Breast epithelium (tissue), 4 donors: ENCODE measurements around the gene CD28. TPM values are rescaled to one million over a fixed set of nuclear protein-coding genes. Genes with fewer than 3 reads are reported as not detected.

Source experiments
- DNase-seq, 2 donors: peaks; one replicate each; pipeline ENCODE4 v3.0.0-alpha.2; 2019; ENCODE audit warnings: low spot score in 2 of 2
- H3K27ac ChIP-seq, 2 donors: fragments of 200-600 bp; sonication (generic) in 1 of 2; one replicate each; pipeline ENCODE4 v1.5.1; 2016 to 2019; ENCODE audit warnings: mild to moderate bottlenecking in 1 of 2
- H3K27me3 ChIP-seq, 2 donors: fragments of 200-600 bp; sonication (generic) in 1 of 2; one replicate each; pipeline versions ENCODE4 v1.5.1 to v1.6.0; 2017 to 2019; ENCODE audit warnings: control low read depth in 1 of 2, mild to moderate bottlenecking in 1 of 2
- H3K36me3 ChIP-seq: fragments of 200-600 bp; one replicate; pipeline ENCODE4 v1.5.1; 2019
- H3K4me1 ChIP-seq, 2 donors: fragments of 200-600 bp; sonication (generic); one replicate each; pipeline ENCODE4 v1.5.1; 2016 to 2019; ENCODE audit warnings: control low read depth in 1 of 2
- H3K4me3 ChIP-seq, 3 donors: fragments of 200-600 bp; sonication (generic); 1 replicate in 2 of 3; 2 replicates in 1 of 3; pipeline ENCODE4 v1.5.1; 2016 to 2019; ENCODE audit warnings: mild to moderate bottlenecking in 3 of 3, moderate library complexity in 2 of 3
- H3K9me3 ChIP-seq, 2 donors: fragments of 200-600 bp; sonication (generic) in 1 of 2; one replicate each; pipeline ENCODE4 v1.5.1; 2016 to 2019; ENCODE audit warnings: control low read depth in 1 of 2
- POLR2A ChIP-seq: fragments of 450-650 bp; IDR thresholded peaks from one replicate; pipeline ENCODE4 v1.6.1; 2016; ENCODE audit warnings: antibody characterized with exemption, mild to moderate bottlenecking, moderate library complexity
- POLR2AphosphoS5 ChIP-seq, 3 donors: sonication (generic); formaldehyde crosslinking; IDR thresholded peaks; one replicate each; pipeline ENCODE4 v1.6.1; 2017; ENCODE audit warnings: antibody characterized with exemption in 3 of 3
- intact Hi-C: fragments of 100-400 bp; cut with DNase I; formaldehyde crosslinking; loops from one replicate; pipeline ENCODE4 v1.15.1; 2023; ENCODE audit warnings: low total_unique reads
- total RNA-seq, 3 donors: library from RNA; depleted of rRNA; stranded (reverse); fragments of >200 nt; gene quantifications; one replicate each; pipeline ENCODE4 v1.1.0, GENCODE V29; 2016
- TF ChIP-seq, protein P1 (sequence below), 3 donors: fragments of 450-650 bp; IDR thresholded peaks; one replicate each; pipeline ENCODE4 v1.5.1; 2016 to 2017; ENCODE audit warnings: antibody characterized with exemption in 3 of 3, mild to moderate bottlenecking in 3 of 3, moderate library complexity in 3 of 3

Gene CD28
- total RNA-seq, 3 donors from 2014 or later: 2.2 to 4.2 (median 2.9) TPM

DNA sequence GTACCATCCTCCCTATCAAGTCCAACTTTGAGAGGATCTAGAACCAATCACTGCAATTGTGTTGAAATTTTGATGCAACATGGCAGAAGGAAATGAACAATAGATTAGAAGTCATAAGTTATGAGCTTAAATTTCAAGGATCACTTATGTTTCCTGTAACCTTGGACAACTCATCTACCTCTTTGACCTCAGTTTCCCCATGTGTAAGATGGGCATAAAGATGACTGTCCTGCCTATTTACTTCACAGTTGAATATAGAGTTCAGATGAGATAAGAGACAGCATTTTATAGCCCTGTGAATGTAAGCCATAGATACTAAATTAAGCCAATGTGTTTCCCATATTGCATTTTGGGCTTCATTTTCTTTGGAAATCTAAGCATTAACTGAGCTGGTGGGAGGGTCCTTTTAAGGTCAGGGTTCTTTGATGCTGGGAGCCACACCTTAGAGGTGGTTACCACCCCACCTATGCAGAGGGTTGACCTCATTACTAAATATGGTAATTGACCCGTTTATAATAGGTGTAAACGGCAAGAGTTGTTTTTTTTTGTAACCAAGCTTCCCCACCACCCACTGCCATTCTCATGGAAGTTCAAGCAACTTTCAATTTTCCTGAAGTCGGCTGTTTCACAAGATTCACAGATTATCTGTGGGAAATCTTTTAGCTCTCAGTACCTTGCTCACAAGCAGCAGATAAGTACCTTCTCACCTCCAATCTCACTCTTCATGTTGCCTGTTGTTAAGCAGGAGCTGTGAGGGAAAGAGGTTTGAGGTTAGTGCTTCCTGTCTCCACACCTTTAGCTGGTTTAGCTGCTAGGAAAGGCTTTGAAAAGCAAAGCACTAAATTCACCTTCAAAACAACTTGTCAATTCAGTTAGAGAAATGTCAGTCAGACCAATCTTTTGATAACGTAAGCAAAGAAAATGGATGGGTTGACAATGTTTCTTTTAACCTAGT lies 13.3 kb downstream of the CD28 start:
- DNase-seq: no peak
- Histone ChIP-seq H3K4me3 (no peak overlapping the region), H3K9me3 (no peaks in the 10 kb centered on the region), H3K27ac (no peak overlapping the region), H3K27me3 (no peaks in the 10 kb centered on the region), H3K36me3 (no peaks in the 10 kb centered on the region), H3K4me1 (no peaks in the 10 kb centered on the region)
- TF ChIP-seq POLR2AphosphoS5 (IDR thresholded peaks at IDR 0.05) (no peak), POLR2A (no peak)
- TF ChIP-seq, protein P1, sequence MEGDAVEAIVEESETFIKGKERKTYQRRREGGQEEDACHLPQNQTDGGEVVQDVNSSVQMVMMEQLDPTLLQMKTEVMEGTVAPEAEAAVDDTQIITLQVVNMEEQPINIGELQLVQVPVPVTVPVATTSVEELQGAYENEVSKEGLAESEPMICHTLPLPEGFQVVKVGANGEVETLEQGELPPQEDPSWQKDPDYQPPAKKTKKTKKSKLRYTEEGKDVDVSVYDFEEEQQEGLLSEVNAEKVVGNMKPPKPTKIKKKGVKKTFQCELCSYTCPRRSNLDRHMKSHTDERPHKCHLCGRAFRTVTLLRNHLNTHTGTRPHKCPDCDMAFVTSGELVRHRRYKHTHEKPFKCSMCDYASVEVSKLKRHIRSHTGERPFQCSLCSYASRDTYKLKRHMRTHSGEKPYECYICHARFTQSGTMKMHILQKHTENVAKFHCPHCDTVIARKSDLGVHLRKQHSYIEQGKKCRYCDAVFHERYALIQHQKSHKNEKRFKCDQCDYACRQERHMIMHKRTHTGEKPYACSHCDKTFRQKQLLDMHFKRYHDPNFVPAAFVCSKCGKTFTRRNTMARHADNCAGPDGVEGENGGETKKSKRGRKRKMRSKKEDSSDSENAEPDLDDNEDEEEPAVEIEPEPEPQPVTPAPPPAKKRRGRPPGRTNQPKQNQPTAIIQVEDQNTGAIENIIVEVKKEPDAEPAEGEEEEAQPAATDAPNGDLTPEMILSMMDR (IDR thresholded peaks at IDR 0.05): no peak
- intact Hi-C loops: no loop called here

DNA sequence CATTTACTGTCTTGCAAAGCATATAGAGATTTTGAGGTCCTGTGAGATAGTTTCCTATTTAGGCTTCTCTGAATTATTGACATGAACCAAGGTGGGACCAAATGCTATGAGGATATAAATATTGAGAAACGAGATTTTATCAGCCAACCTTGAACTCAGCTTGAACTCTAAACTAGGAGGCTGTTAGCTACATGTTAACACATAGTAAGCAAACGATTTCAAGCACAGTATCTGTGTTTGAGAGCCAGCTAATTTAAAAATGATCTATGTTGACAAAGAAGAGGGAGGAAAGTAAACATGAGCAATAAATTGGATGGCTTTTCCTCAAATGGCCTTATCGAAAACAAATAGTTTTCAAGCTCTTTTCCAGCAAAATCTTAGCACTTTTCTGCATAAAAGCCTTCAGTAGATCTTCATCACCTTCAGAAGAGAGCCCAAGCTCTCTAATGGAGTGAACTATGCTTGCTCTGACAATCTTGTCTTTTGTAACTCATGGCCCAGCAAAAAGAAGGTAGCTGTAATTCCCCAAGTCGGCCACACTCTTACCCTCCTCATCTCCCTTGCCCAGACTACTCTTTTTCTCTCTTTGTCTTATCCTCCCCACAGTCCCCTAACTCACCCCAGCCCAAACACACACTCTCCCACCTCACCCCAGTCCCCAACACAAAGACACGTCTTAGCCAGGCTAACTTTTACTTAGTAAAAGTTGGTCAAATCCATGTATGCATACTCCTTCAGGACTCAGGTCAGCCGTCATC lies 14.7 kb downstream of the CD28 start:
- DNase-seq: no peak
- intact Hi-C loops: no loop called here
- Histone ChIP-seq H3K4me3 (no peak overlapping the region), H3K9me3 (no peaks in the 10 kb centered on the region), H3K27ac (no peak overlapping the region), H3K4me1 (no peaks in the 10 kb centered on the region), H3K27me3 (no peaks in the 10 kb centered on the region), H3K36me3 (no peaks in the 10 kb centered on the region)
- TF ChIP-seq, protein P1 (IDR thresholded peaks at IDR 0.05): no peak
- TF ChIP-seq POLR2A: no peak
- no peak for TF ChIP-seq POLR2AphosphoS5 (IDR thresholded peaks at IDR 0.05)

DNA sequence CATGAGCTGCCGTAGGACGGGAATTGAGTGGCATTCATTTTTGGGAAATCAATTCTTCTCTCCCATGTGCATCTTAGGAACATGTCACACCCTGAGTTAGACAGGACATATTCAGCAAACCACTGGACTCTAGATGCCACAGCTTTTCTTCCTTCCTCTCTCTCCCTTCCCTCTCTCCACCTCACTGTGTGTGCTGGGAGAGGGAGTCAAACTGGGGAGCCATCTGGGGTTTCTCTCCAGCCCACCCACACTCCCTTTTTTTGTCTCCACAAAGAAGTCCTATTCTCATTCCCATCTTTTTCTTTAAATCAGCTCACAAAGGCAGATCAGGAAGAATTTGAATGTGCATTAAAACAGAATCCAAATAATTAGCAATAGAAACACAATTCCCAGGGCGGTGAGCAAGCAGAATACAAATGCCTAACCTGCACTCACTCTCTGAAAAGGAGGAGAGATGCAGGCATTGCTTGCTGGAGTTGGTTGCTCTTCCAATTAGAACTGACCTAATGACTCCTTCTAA lies 15.4 kb downstream of the CD28 start:
- Histone ChIP-seq H3K9me3 (no peaks in the 10 kb centered on the region), H3K4me1 (no peaks in the 10 kb centered on the region), H3K27me3 (no peaks in the 10 kb centered on the region), H3K27ac (no peak overlapping the region), H3K36me3 (no peaks in the 10 kb centered on the region), H3K4me3 (no peak overlapping the region)
- intact Hi-C loops: no loop called here
- TF ChIP-seq, protein P1 (IDR thresholded peaks at IDR 0.05): no peak
- TF ChIP-seq POLR2A (no peak), POLR2AphosphoS5 (IDR thresholded peaks at IDR 0.05) (no peak)
- DNase-seq: no peak

DNA sequence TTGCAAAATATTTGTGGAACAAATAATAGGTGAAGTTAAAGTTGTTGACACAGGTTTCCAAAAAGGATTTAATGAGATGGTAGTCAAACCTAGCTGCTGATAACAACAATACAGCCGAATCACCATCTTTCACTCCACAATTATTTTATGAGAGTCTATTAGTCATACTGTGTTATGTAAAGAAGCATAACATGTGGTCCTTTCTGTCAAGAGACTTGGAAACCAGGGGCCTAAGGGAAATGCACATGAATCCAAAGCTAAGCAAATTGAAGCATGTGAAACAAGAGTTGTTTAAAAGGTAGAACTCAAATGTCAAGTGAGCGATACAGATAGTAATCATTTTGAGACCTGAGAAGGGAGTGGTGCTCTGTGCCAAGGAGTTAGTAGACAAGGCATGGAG lies 16.0 kb downstream of the CD28 start:
- H3K36me3 ChIP-seq: no peaks in the 10 kb centered on the region
- no peak for DNase-seq
- no peaks in the 10 kb centered on the region for H3K27me3 ChIP-seq
- no peak for TF ChIP-seq POLR2AphosphoS5 (IDR thresholded peaks at IDR 0.05)
- TF ChIP-seq, protein P1 (IDR thresholded peaks at IDR 0.05): no peak
- TF ChIP-seq POLR2A: no peak
- H3K9me3 ChIP-seq: no peaks in the 10 kb centered on the region
- no peak overlapping the region for H3K27ac ChIP-seq
- intact Hi-C loops: no loop called here
- H3K4me3 ChIP-seq: no peak overlapping the region
- no peaks in the 10 kb centered on the region for H3K4me1 ChIP-seq
